Fibroblast of skin of back (primary cell): ENCODE data around the gene TANC1.

ENCODE experiments used
- DNase-seq: peaks from one replicate; pipeline ENCODE4 v3.0.0-alpha.2; 2013

TANC1 gene

DNA sequence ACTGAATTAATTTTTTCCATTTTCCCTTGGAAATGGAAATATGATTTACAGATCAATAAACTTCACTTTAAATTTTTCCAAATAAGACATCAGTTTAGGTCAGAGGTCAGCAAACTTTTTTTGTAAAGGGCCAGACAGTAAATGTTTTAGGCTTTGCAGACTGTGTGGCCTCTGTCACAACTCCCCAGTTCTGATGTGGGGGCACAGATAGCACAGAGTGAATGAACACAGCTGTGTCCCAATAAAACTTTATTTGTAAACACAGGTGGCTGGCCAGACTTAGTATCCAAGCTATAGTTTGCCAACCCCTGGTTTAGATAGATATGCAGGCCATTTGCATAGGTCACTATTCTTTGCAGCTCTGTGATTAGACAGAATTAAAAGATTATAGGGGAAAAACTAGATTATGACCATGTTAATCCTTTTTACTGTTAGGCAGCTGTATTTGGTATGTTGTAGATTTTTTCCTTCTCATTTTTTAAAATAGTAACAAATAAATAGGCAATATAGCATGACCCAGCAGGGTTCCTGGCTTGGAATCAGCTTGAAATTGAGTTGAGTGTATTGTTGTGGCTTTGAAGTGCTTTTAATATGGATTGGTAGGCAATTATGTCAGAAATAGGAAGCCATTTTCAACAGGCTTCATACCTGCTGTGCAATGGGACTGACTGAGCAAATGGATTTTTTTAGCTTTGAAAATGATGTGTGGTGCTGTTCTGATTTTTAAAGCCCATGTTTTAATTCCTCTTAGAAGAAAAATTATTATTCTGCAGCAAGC is 258.4 kb downstream of the TANC1 start:
- DNase-seq, result no peak

DNA sequence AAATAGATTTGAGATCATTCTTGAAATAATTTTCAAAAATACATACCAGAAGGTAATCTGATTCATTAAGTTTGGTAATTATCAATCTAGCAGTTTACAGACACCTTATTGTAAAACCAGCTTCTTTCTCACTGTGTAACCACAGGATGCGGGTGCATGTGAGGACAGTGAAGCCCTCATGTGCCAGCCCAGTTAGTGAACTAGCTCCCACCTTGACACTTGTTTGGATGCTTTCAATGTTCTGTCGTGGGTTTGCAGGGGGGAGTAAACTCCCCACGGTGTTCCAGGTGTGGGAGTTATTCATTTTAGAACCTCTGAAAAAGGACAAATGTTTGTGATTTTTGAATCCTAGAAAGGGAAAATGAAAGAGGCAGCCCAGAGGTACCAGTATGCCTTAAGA is 259.0 kb downstream of the TANC1 start:
- no peak for DNase-seq

DNA sequence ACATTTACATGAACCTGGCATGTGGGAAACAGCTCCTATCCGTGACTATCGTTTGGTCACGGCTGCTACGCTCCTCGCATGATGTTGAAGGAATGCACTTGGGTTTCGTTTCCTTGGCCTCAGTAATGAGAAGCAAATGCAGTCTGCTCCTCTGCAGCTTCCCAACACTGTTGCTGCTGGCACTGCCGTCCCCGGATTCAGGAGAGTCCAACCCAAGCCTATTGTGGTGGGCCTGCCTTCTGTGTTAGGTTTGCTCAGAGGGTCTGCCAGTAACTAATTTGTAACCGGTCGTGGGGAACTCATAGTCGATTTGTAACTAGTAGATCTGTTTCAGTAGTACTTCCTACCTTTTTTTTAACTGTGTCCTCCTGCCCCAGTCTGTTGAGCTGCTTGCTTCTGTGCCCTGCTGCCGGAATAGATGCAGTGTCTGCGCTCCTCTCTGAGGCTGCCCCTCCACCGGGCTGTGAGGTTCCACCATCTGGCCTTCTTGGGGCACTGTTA is 259.7 kb downstream of the TANC1 start:
- DNase-seq, result peak; percentile 63

DNA sequence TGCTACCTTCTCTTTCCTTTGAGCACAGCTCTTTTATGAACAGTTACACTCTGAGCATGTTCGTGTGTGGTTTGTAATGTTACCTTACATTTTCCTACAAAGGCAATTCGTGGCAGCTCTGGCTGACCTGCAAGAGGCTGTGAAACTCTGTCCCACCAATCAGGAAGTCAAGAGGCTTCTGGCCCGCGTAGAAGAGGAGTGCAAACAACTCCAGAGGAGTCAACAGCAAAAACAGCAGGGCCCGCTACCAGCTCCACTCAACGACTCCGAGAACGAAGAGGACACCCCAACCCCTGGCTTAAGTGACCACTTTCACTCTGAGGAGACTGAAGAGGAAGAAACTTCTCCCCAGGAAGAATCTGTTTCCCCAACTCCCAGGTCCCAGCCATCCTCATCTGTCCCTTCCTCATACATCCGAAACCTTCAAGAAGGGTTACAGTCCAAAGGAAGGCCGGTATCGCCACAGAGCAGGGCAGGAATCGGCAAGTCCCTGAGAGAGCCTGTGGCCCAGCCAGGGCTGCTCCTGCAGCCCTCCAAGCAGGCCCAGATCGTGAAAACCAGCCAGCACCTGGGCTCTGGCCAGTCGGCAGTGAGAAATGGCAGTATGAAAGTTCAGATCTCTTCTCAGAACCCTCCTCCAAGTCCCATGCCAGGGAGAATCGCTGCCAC is 261.2 kb downstream of the TANC1 start:
- DNase-seq, result no peak

DNA sequence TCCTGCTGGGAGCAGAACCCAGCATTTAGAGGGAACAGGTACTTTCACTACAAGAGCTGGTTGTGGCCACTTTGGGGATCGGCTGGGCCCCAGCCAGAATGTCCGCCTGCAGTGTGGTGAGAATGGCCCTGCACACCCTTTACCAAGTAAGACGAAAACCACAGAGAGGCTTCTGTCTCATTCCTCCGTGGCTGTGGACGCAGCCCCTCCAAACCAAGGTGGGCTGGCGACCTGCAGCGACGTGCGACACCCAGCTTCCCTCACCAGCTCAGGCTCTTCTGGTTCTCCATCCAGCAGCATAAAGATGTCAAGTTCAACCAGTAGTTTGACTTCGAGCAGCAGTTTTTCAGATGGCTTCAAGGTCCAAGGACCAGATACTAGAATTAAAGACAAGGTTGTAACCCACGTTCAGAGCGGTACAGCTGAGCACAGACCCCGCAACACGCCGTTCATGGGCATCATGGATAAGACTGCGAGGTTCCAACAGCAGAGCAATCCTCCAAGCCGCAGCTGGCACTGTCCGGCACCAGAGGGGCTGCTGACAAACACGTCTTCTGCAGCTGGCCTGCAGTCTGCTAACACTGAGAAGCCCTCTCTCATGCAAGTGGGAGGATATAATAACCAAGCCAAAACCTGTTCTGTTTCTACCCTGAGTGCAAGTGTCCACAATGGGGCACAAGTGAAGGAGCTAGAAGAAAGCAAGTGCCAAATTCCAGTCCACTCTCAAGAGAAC is 261.9 kb downstream of the TANC1 start:
- no peak for DNase-seq

DNA sequence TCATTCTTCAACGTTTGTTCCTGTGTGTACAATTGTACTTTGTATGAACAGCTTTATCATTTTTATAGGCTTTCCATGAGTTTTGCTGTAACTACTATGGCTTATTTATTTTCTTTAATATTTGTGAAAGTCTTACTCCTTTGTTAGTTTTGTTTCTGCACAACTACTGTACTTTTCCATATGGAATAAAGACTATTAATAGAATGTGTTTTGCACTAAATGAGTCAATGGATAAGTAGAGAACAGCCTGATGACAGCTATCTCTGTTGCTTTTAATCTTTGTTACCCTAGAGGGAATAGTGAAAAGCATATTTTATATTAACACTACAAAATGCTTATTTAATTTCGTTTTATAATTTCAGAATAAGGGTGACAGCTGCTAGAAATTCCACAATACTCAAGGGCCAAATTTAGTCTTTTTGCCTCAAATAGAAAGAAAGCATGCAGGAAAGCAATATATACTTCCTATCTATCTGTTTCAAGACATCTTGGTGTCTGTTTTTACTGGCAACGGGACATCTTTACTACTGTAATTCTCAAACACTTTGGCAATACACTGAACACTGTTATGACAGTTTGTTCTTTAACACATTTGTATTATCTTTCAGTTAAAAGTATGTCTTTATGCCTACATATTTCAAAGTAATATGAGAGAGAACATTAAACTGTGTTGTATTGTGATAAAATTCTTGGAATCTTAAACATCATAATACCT is 264.2 kb downstream of the TANC1 start:
- no peak for DNase-seq

DNA sequence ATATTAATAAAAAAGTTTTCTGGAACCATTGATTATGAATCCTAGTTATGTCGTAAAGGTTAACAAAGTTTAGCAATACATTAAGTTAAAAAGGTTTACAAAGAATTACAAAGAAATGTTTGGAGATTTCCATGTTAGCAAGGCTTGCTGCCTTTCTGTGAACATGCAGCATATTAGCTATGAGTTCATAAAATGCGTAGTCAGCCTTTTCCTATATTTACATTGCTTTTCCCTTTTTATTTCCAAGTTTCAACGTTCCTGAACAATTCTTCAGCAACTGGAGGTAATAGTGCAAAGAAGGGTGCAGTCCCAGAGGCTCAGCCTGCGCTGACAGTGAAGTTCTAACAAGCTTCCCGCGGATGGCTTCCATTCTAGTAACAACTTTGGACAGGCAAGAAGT is 266.4 kb downstream of the TANC1 start:
- no peak for DNase-seq

DNA sequence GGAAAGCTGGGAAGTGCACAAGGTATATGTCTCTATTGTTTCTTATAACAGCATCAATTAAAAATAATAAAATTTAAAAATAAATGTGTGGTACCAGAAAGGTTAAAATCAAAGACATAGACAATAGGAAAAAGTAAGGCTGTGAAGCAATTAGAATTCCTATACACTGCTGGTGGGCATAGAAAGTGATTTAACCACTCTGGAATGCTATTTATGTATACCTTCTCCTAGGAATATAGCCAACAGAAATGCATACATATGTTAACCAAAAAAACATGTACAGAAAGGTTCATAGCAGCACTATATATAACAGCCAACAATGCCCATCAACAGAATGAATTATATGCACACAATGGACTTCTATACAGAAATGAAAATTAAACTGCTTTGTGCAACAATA is 275.1 kb downstream of the TANC1 start:
- DNase-seq, result peak; percentile 53

DNA sequence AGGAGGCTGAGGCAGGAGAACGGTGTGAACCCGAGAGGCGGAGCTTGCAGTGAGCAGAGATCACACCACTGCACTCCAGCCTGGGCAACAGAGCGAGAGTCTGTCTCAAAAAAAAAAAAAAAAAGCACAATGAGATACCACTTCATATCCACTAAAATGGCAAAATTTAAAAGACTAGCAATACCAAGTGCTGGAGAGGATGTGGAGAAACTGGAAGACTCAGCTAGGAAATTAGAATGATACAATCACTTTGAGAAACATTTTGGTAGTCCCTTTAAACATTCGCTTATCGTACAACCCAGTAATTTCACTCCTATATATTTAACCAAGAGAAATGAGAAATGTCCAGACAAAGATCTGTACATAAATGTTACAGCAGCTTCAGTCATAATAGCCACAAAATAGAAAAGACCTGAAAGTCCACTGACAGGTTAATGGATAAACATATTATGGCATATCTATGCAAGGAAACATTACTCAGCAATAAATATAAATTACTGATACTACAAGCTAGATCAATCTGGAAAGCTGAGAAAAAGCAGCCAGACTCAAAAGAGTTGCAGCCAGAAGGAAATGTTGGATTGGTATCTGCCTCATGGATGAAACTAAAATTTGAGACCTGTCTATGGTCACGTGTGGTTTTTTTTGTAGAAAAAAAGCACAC is 278.0 kb downstream of the TANC1 start:
- no peak for DNase-seq

DNA sequence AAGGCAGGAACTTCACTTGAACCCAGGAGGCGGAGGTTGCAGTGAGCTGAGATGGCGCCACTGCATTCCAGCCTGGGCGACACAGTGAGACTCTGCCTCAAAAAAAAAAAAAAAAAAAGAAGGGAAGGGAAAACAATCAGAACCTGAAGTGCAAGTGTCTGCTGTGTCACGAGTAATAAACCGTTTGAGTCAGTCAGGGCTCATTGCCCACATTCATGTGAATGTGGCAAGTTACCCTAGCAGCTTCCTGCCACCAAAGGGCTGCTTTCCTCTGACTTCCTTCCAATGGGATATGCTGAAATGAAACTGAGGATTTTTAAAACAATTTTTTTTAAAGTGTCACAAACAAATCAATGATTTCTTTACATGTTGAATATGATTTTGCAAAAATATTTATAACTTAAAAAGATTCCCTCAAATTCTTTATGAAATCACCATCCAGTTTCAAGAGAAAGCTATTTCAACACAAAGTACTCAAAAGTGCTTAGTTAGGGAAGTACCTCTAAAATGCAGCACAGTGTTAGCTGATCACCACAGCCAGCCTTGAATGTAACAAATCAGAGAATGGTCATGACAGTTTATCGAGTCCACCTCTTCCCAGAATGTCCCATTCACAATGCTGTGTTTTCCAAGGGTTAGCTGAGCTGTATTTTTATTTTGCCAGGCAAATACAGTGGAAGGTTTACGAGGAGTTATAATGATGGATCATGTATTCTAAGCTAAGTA is 281.7 kb downstream of the TANC1 start:
- peak; percentile 68 for DNase-seq

DNA sequence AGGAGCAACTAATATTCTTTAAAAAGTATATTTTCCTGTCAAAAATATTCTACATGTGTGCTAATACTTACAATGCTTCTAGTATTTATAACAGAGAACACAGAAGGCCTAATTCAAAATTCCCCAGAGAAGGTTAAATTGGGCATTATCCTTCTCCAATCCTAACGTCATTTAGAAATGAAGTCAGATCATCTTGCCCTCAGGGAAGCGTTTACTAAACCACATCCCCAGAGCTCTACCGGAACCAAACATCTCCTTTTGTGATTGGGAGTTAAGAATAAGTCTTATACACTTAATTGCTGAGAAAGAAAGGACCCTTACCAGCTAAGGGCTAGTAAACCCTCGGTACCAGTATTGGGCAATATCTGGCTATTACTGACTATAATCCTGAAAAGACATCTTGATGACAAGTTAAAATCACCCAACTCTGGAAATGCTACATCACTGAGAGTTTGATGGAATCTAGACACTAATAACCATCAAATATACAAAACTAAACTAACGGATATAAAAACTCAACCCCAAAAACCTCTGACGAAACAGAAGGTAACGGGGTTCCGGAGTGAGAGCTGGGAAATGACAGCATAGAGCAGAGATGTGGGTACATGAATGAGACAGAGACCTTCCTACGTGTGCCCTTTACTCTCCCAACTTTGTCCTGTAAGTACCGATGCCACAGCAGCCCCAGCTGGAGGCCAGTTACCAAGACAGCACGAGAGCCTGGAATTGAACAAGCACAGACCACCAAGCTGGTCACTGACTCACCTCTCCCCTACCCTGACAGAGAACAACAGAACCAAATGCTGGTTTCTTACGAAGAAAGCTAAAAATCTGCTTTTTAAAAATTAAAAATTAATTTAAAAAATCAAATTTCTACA is 283.1 kb downstream of the TANC1 start:
- DNase-seq, result no peak

DNA sequence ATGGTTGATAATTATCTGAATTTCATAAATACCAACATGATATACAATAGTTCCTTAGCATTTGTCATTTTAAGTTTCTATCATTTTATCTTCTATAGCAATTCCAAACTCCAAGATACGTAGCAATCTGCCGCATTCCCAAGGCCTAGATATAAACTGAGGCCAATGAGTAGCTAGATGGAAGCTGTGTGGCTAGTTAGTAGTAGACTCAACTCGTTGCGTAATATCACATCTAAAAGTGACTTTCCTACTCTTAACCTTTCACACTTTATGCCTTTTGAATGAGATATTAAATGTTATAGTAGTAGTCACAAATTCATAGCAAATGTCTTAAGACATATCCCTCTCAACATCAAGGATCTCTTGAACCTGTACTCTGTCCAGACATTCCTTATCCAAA is 284.5 kb downstream of the TANC1 start:
- DNase-seq, result no peak

DNA sequence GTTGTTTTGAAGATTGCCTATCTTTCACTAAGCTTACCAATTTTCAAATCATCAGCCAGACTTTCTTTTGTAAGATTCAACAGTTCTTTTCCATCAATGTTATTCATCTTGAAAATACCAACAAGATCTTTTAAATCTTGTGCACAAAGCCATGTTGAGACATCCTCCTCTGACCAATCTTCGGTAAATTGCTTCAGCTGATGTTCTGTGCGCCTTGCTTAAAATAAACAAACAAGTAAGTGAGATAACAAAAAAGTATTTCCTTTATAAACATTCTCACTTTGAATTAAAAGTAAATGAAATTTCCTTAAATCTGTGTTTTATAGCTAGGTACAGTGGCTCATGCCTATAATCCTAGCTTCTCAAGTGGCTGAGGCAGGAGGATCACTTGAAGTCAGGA is 287.7 kb downstream of the TANC1 start:
- no peak for DNase-seq

DNA sequence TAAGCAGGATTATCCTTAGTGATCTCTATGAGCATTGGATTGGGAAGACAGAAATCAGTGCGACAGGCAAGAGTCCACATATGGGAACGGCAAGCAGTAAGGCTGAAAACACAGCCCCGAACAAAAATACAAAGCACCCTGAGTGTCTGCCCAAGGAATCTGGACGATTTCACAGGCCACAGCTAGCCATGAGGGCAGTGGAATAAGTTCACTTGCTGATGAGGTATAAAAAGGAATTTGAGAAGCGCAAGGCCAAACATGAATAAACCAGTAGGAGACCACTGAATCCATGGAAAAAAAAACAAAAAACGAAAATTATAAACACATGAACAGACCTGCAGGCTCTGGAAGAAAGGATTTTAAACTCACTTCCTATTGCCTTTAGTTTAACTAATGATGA is 293.8 kb downstream of the TANC1 start:
- DNase-seq, result peak; percentile 68

DNA sequence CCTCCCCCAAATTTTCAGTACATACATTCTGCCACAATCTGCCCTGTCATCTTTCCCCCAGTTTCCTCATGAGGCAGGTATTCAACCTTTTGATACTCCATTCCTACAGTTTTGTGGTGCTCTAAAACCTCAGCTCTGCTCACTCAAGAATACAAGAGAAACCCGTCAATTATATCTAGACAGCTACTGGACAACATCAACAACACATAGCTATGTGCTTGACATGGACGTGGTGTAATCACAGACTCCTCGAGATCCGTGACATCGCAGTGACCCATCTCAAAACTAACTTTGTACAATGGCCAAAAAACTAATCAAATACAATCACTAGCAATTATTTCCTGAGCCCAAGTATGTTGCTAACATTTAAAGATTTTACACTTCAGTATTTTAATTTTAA is 294.5 kb downstream of the TANC1 start:
- no peak for DNase-seq

DNA sequence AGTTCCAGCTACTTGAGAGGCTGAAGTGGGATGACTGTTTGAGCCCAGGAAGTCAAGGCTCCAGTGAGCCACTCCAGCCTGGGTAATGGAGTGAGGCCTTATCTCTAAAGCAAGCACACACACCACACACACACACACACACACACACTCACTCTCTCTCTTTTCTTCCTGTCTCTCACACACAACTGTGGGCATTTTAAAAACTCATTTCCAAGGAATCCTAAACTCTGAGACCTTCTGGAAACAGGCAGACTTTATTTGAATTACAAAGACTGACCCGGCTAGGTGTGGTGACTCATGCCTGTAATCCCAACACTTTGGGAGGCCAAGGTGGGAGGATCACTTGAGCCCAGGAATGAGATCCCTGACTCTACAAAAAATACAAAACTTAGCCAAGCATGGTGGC is 296.7 kb downstream of the TANC1 start:
- peak; percentile 61 for DNase-seq

DNA sequence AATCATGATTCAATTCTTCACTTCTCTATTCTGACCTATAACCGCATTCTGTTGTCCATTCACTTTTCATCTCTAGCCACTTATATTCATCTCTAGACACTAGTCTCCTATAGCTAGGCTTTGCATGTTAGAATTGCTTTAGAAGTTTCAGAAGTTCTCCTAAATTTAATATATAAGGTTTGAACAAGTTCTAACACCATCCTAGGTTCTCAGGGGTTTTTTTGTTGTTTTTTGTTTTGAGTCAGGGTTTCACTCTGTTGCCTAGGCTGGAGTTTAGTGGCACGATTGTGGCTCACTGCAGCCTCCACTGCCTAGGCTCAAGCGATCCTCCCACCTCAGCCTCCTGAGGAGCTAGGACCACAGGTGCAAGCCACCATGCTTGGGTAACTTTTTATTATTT is 298.1 kb downstream of the TANC1 start:
- no peak for DNase-seq

DNA sequence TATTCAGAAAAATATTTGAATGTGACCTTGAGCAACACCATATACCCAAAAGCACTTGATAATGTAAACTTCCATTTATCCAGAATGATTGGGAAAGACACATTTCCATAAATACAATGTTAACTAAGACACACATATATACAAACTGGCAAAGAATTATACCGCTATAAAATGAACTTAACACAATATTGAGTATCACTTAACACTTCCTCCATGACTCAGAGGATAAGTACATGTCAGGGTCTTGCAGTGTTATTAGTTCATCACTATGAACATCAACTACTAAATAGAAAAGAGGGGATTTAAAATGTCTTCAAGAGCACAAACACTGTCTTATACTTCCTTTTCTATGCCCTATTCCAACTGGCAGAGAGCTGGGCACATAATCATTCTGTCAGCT is 299.5 kb downstream of the TANC1 start:
- peak; percentile 17 for DNase-seq

DNA sequence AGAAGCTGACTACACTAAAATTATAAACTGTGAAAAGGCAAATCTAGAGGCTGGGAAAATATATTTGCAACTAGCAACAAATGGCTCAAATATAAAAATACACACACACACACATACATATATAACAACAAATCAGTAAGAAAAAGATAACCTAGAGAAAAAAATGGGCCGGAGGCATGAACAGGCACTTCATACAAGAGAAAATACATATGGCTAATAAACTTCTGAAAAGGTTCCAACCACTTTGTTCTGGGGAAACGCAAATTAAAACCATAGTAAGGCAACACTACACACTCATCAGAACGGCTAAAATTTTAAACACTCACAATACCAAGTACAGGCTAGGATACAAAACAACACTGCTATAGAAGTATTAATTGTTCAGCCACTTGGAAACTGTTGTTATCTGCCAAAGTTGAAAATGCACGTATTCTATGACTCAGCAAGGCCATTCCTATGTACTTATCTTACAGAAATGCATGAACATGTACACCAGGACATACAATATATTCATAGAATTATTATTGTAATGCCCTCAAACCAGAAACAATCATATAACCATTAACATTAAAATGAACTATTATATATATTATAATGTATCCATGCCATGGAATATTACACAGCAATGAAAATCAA is 302.4 kb downstream of the TANC1 start:
- DNase-seq, result no peak

DNA sequence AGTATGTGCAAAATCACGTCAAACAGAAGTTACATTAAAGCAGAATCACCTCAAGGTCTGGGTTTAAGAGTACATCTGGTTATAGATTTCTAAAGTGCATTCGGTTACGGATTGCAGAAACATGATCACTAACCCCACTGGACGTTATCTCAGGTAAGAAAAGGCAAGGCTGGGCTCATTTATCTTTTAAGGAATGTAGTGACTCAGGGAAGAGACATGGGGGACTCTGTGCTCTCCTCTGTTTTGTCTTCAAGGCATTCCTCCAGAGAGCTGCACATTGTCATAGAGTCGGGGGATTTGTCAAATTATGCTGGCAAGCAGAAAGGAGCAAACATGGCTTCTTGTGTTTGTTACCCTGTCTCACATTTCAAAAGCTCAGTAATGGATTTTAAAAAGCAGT is 303.7 kb downstream of the TANC1 start:
- no peak for DNase-seq
